ENCODE results near the gene MYO3B.

The MYO3B gene

GRCh38 chr2:170307555-170308351 lies 129.8 kb downstream of the MYO3B start:
- no peaks in the 10 kb centered on the region for H3K4me1 ChIP-seq (ENCODE audit: control insufficient read depth, low read length)
- H3K4me2 ChIP-seq (ENCODE audit: low read length) = no peak overlapping the region
- no peaks in the 10 kb centered on the region for H3K27me3 ChIP-seq (ENCODE audit: control insufficient read depth, low read length)
- H3K9me2 ChIP-seq (replicated peaks; ENCODE audit: control insufficient read depth, low read length) = no peaks in the 10 kb centered on the region
- H3K4me3 ChIP-seq (ENCODE audit: low read length) = no peak overlapping the region
- TF ChIP-seq EZH2phosphoT487 (IDR thresholded peaks at IDR 0.05; ENCODE audit: borderline replicate concordance, low read length) (no peak), CTCF (IDR thresholded peaks at IDR 0.05; ENCODE audit: low read depth, low read length, poor library complexity, severe bottlenecking) (no peak)
- H4K20me1 ChIP-seq (ENCODE audit: control insufficient read depth, insufficient read depth, low read depth, low read length) = no peaks in the 10 kb centered on the region
- H3K9me3 ChIP-seq (ENCODE audit: control insufficient read depth, insufficient read depth, low read length) = no peaks in the 10 kb centered on the region
- H3K36me3 ChIP-seq (ENCODE audit: control insufficient read depth, low read length) = no peaks in the 10 kb centered on the region
- H3F3A ChIP-seq (ENCODE audit: control insufficient read depth, insufficient read depth) = no peaks in the 10 kb centered on the region
- H3K79me2 ChIP-seq (ENCODE audit: control insufficient read depth, low read length) = no peaks in the 10 kb centered on the region
- H3K27ac ChIP-seq (ENCODE audit: low read depth, low read length) = no peak overlapping the region

- H3K27ac ChIP-seq (ENCODE audit: low read depth, low read length) = no peak overlapping the region
- no peaks in the 10 kb centered on the region for H3K9me2 ChIP-seq (replicated peaks; ENCODE audit: control insufficient read depth, low read length)
- H3K9me3 ChIP-seq (ENCODE audit: control insufficient read depth, insufficient read depth, low read length) = no peaks in the 10 kb centered on the region
- H3K36me3 ChIP-seq (ENCODE audit: control insufficient read depth, low read length) = no peaks in the 10 kb centered on the region
- no peaks in the 10 kb centered on the region for H3K79me2 ChIP-seq (ENCODE audit: control insufficient read depth, low read length)
- TF ChIP-seq CTCF (IDR thresholded peaks at IDR 0.05; ENCODE audit: low read depth, low read length, poor library complexity, severe bottlenecking) (no peak), EZH2phosphoT487 (IDR thresholded peaks at IDR 0.05; ENCODE audit: borderline replicate concordance, low read length) (no peak)
- H4K20me1 ChIP-seq (ENCODE audit: control insufficient read depth, insufficient read depth, low read depth, low read length) = no peaks in the 10 kb centered on the region
- H3K27me3 ChIP-seq (ENCODE audit: control insufficient read depth, low read length) = no peaks in the 10 kb centered on the region
- no peak overlapping the region for H3K4me2 ChIP-seq (ENCODE audit: low read length)
- no peaks in the 10 kb centered on the region for H3K4me1 ChIP-seq (ENCODE audit: control insufficient read depth, low read length)
- no peaks in the 10 kb centered on the region for H3F3A ChIP-seq (ENCODE audit: control insufficient read depth, insufficient read depth)
- H3K4me3 ChIP-seq (ENCODE audit: low read length) = no peak overlapping the region
These were observed 133.0 kb downstream of the MYO3B start for GRCh38 chr2:170310876-170311502.

- no peaks in the 10 kb centered on the region for H3K4me1 ChIP-seq (ENCODE audit: control insufficient read depth, low read length)
- no peaks in the 10 kb centered on the region for H3K36me3 ChIP-seq (ENCODE audit: control insufficient read depth, low read length)
- H3K9me2 ChIP-seq (replicated peaks; ENCODE audit: control insufficient read depth, low read length) = no peaks in the 10 kb centered on the region
- H3K9me3 ChIP-seq (ENCODE audit: control insufficient read depth, insufficient read depth, low read length) = no peaks in the 10 kb centered on the region
- no peaks in the 10 kb centered on the region for H3K27me3 ChIP-seq (ENCODE audit: control insufficient read depth, low read length)
- no peaks in the 10 kb centered on the region for H3F3A ChIP-seq (ENCODE audit: control insufficient read depth, insufficient read depth)
- TF ChIP-seq EZH2phosphoT487 (IDR thresholded peaks at IDR 0.05; ENCODE audit: borderline replicate concordance, low read length) = no peak
- no peak for TF ChIP-seq CTCF (IDR thresholded peaks at IDR 0.05; ENCODE audit: low read depth, low read length, poor library complexity, severe bottlenecking)
- no peak overlapping the region for H3K4me3 ChIP-seq (ENCODE audit: low read length)
- H3K27ac ChIP-seq (ENCODE audit: low read depth, low read length) = no peak overlapping the region
- no peak overlapping the region for H3K4me2 ChIP-seq (ENCODE audit: low read length)
- H3K79me2 ChIP-seq (ENCODE audit: control insufficient read depth, low read length) = no peaks in the 10 kb centered on the region
- H4K20me1 ChIP-seq (ENCODE audit: control insufficient read depth, insufficient read depth, low read depth, low read length) = no peaks in the 10 kb centered on the region
These were observed 135.5 kb downstream of the MYO3B start for GRCh38 chr2:170313347-170313991.

Measured in DOHH2 (cell line).